HS-27A (cell line): ENCODE results near the gene INSYN2B.
A peak's percentile ranks its signal among the peaks of the same experiment; 100 is the strongest.

Experiments
- DNase-seq: peaks from one replicate; pipeline ENCODE4 v3.0.0-alpha.2; 2012; ENCODE audit warnings: low read depth, missing footprints

The INSYN2B gene

DNA sequence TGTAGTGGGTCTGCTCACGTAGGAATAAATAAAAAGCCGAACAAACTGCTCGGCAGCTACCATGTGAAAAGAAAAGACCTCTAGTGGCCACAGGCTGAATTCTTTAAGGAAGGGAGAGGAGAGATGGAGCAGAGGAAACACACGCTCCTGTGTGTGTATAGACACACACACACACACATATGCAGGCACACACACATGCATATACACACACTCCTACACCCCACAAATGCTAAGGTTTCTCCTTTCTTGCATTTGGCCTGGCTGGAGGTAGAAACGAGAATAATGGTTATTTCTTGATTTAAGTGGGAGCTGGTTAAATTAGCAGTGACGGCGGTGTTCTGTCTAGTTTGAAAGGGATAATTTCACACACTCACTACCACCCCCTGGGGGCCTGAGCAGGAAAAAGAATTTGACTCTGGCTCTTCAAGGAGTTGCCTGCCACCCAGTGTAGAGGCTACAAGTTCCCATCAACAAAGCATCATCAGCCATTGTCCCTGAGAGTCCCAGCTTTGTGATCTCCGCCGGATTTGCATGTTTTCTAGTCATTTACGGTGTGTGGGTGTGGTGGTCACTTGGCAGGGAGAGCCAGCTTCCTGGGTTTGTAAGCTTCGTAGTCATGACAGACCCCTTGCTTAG lies at the start of gene INSYN2B:
Gene INSYN2B, minus strand, starts transcription at position 78 of the 636 bp plus-strand sequence. CDS start 96,597 bp downstream, outside the sequence.
- peak; percentile 68 for DNase-seq

DNA sequence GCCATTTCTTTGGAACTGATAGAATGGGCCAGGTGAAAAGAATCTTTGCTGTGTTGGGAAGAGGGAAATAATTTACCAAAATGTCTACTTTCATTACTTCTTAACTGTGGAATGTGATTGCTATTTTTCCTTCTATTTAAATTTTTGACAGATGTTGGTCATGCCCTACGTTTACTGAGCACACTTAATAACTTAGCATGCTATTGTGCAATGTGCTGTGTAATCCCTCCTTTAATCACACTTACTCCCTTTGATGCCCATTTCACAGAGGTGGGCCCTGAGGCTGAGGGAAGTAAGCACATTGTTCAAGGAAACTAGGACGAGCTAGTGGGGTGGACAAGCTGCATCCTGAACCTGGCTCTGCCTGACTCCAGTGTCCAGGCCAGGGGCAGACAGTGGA lies 47.8 kb upstream of the INSYN2B start:
- DNase-seq = no peak

- no peak for DNase-seq
Measured at GRCh38 chr5:170025853-170026252, 45.6 kb upstream of the INSYN2B start.

- DNase-seq = no peak
Measured at GRCh38 chr5:170021506-170021905, 41.2 kb upstream of the INSYN2B start.

DNA sequence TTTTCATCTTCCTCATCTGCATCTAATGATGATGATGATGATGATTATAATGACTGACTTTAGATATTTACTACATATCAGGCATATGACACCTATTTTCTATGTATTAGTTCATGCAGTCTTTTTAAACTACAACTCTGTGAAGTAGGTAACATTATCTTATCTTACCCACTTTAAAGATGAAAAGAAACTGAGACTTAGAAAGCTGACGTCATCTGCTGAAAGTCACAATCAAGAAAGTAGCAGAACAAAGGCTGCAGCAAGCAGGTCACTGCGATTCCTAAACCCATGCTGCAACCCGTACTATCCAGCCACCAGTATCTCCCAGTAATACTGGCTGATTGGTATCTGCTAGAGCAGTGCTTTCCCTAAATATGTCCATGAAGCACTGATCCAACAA lies 40.1 kb upstream of the INSYN2B start:
- no peak for DNase-seq

- DNase-seq = no peak
Measured at GRCh38 chr5:170012622-170013021, 32.3 kb upstream of the INSYN2B start.

GRCh38 chr5:170011751-170012150 lies 31.5 kb upstream of the INSYN2B start:
- no peak for DNase-seq

GRCh38 chr5:170010595-170010994 lies 30.3 kb upstream of the INSYN2B start:
- no peak for DNase-seq

- DNase-seq = no peak
Measured at GRCh38 chr5:170008376-170008775, 28.1 kb upstream of the INSYN2B start.

DNA sequence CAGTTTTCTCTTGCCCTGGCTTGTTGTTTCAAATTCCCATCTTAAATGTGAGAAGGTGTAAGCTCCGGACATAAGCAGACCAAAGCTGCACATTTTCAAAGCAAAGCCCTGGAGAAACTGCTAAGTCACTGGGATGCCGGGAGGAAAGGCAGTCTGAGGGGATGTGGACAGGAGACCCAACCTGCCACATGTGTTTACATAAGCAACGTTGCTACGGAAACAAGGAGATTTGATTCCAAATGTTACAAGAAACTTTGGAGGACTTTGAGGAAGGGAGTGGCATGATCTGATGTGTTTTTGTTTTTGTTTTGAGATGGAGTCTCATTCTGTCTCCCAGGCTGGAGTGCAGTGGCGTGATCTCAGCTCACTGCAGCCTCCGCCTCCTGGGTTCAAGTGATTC lies 25.7 kb upstream of the INSYN2B start:
- DNase-seq = no peak

DNA sequence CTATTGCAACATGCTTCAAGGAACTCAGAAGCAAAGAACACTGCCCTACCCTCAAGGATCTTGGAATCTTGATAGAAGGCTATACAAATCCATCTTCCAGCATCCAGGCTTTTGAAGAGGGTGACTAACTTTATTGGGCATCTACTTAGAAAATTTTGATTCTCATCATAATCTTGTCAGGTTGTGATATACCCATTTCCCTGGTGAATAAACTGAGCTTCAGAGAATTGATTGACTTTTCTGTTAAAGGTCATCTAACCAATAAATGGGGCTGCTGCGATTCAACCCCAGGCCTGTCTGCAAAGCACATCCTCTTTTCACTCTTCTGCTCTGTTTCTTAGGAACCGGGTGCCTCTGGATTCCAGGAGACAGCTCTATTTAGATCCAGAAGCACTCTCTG lies 19.9 kb upstream of the INSYN2B start:
- DNase-seq = no peak

DNA sequence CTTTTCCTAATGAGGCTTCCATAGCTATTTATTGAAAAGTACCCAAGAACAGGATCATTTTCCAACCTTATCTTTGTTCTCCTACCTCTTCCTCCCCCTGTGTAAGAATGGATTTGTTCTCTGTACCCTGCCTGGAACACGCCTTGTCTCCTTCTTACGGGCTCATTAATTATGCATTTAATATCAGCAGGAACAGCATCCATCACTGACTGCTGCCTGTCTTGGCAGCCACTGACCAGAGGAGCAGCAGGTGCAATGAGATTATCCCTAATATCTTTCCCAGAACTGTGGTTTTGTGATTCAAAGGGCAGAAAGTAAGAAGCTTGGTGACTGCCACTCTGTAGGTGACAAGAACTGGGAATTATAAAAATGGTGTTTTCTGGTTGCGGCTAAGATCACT lies 19.3 kb upstream of the INSYN2B start:
- DNase-seq = no peak

DNA sequence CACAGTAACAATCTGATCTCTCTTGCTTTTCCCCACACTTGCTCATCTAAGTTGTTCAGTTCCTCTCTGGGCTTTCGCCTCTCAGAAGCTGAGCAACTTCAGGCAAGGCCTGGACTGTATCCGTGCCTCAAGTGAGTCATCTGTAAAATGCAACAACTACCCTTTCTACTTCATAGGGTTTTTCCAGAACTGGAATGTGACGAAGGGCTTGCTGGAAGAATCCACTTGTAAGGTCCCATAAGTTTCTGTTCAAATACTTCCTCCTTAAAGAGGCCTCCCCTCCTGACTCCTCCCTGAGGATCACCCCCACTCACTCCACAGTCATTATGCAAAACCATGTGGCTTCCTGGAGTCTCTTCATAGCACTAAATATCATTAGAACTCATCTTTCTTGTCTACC lies 17.5 kb upstream of the INSYN2B start:
- DNase-seq = no peak

DNA sequence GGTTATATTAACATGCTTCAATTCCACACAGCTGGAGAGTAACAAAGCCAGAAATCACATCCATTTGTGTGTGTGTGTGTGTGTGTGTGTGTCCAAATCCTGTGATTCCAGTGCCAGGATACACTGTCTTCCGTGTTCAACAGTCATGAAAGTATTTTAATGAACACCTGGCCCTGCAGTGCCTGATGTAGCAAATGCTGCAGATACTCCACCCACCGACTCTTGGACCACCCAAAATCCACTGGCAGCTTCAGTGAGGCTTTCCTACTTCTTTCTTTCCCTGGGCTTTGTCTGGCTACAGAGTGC lies 13.1 kb upstream of the INSYN2B start:
- no peak for DNase-seq

GRCh38 chr5:169992789-169993484 lies 12.6 kb upstream of the INSYN2B start:
- no peak for DNase-seq

- no peak for DNase-seq
Measured at GRCh38 chr5:169991115-169991869, 11.0 kb upstream of the INSYN2B start.

DNA sequence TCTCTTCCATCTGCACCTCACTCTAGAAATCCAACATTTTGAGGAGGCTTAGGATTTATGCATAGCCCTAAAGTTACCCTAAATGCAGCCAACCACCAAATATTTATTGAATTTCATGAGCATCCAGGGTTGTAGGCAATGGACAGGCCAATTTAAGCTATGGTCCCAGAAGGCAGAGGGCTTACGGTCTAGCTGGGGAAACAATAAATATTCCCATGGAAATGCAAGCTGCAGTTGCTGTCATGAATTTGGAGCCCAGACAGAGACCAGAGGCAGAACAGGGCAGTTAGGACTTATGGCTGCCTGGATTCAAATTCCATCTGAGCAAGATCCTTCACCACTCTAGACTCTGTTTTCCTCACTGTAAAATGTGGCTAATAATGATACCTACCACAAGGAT lies 9.1 kb upstream of the INSYN2B start:
- DNase-seq = no peak

GRCh38 chr5:169988947-169989346 lies 8.7 kb upstream of the INSYN2B start:
- DNase-seq = no peak

GRCh38 chr5:169988206-169988605 lies 7.9 kb upstream of the INSYN2B start:
- DNase-seq = no peak

DNA sequence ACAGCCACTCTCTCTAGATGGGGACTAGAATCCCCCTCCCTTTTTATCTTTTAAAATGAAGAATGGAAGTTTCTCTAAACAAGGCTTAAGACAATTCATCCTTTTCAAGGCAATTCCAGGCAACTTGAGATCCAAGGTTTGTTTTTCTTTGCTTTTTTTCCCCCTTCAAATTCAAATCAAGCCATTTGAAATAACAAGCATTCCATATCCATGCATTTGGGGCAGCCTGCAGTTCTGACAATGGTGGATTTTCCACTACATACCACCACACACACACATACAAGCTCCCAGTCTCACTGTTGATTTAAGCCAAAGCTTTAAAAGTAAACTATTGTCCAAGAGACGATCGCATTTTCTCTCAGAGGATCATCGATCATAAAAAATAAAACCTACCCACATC lies 424 bp downstream of the INSYN2B start:
- no peak for DNase-seq

GRCh38 chr5:169978714-169979113 lies 1.6 kb downstream of the INSYN2B start:
- no peak for DNase-seq

DNA sequence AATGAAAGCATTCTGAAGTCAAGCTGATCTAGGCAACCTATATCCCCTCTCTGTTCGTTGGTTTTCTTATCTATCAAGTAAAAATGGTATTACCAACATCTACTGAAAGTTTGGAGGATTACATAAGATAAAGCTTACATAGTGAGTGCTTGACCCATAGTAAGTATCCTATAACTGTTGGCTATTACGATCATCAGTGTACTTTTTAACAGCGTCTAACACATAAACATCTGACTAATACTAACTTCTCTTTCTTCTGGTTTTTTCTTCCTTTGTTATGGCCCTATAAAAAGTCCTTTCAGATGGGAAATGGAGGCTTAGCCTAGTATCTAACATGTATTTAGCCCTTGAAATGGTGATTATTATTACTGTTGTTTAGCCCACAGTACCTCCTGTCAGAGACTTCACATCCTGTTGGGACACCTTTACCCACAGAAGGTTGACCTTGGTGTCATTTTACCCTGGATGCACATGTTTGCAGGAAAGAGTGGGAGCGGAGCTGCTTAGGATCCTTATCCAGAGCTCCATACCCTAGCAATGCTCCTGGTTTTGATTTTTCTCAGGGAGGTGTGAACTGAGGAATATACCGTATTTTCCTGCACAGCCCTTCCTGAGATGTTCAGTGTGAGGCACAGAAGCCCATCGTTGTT lies 6.0 kb downstream of the INSYN2B start:
- no peak for DNase-seq

- no peak for DNase-seq
Measured at GRCh38 chr5:169973056-169973455, 7.2 kb downstream of the INSYN2B start.
